SK-N-SH (cell line): Measurements from ENCODE around the gene SPAG6.

Source experiments
- CTCF ChIP-seq: fragments of 200-600 bp; sonication (generic); IDR thresholded peaks from 2 replicates; pipeline ENCODE4 v1.6.1; 2017; ENCODE audit warnings: antibody characterized with exemption, mild to moderate bottlenecking, moderate library complexity
- ELF1 ChIP-seq: IDR thresholded peaks from 2 replicates; pipeline ENCODE4 v1.4.0; 2012
- EP300 ChIP-seq, 2 experiments: IDR thresholded peaks; 2 replicates each; pipeline versions ENCODE4 v1.4.0 to v1.6.1; 2012; ENCODE audit warnings: borderline replicate concordance in 1 of 2, low read depth in 1 of 2, low read length in 1 of 2
- EZH2phosphoT487 ChIP-seq: fragments of 200-600 bp; sonication (generic); IDR thresholded peaks from 2 replicates; pipeline ENCODE4 v1.6.1; 2017; ENCODE audit warnings: low read depth, mixed run types, mild to moderate bottlenecking, antibody characterized with exemption, moderate library complexity, borderline replicate concordance
- MAX ChIP-seq: IDR thresholded peaks from 2 replicates; pipeline ENCODE4 v1.4.0; 2012; ENCODE audit warnings: low read depth
- POLR2AphosphoS5 ChIP-seq: IDR thresholded peaks from 2 replicates; pipeline ENCODE4 v1.6.1; 2012; ENCODE audit warnings: low read depth, low read length
- RAD21 ChIP-seq: IDR thresholded peaks from 2 replicates; pipeline ENCODE4 v1.6.1; 2012; ENCODE audit warnings: mild to moderate bottlenecking, low read length
- REST ChIP-seq: IDR thresholded peaks from 2 replicates; pipeline ENCODE4 v1.6.1; 2012; ENCODE audit warnings: mild to moderate bottlenecking, low read depth, low read length, moderate library complexity
- TAF1 ChIP-seq: IDR thresholded peaks from 2 replicates; pipeline ENCODE4 v1.6.1; 2012; ENCODE audit warnings: low read depth, mild to moderate bottlenecking, low read length, moderate library complexity, borderline replicate concordance
- USF2 ChIP-seq: fragments of 150-350 bp; IDR thresholded peaks from 2 replicates; pipeline ENCODE4 v1.6.1; 2017; ENCODE audit warnings: antibody characterized with exemption, low read length, low read depth, borderline replicate concordance
- ZBTB33 ChIP-seq: IDR thresholded peaks from 2 replicates; pipeline ENCODE4 v1.4.0; 2012; ENCODE audit warnings: low read depth, borderline replicate concordance

GRCh38 chr10:22386503-22386902 is 41.2 kb downstream of the SPAG6 start:
- TF ChIP-seq CTCF (no peak), POLR2AphosphoS5 (no peak), EZH2phosphoT487 (no peak), MAX (no peak), EP300 (IDR thresholded peaks at IDR 0.05; ENCODE audit: borderline replicate concordance in 1 of 2, low read depth in 1 of 2, low read length in 1 of 2) (no peak), ELF1 (no peak), REST (no peak), USF2 (no peak), ZBTB33 (no peak), TAF1 (no peak), RAD21 (no peak)
